ENCODE data around the gene SUN1.
"Not testable (repeated sequence)": the region's sequence is repeated elsewhere in the genome, so short reads cannot be mapped to it uniquely, and the experiment has no call there.

The SUN1 gene, protein sequence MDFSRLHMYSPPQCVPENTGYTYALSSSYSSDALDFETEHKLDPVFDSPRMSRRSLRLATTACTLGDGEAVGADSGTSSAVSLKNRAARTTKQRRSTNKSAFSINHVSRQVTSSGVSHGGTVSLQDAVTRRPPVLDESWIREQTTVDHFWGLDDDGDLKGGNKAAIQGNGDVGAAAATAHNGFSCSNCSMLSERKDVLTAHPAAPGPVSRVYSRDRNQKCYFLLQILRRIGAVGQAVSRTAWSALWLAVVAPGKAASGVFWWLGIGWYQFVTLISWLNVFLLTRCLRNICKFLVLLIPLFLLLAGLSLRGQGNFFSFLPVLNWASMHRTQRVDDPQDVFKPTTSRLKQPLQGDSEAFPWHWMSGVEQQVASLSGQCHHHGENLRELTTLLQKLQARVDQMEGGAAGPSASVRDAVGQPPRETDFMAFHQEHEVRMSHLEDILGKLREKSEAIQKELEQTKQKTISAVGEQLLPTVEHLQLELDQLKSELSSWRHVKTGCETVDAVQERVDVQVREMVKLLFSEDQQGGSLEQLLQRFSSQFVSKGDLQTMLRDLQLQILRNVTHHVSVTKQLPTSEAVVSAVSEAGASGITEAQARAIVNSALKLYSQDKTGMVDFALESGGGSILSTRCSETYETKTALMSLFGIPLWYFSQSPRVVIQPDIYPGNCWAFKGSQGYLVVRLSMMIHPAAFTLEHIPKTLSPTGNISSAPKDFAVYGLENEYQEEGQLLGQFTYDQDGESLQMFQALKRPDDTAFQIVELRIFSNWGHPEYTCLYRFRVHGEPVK

DNA sequence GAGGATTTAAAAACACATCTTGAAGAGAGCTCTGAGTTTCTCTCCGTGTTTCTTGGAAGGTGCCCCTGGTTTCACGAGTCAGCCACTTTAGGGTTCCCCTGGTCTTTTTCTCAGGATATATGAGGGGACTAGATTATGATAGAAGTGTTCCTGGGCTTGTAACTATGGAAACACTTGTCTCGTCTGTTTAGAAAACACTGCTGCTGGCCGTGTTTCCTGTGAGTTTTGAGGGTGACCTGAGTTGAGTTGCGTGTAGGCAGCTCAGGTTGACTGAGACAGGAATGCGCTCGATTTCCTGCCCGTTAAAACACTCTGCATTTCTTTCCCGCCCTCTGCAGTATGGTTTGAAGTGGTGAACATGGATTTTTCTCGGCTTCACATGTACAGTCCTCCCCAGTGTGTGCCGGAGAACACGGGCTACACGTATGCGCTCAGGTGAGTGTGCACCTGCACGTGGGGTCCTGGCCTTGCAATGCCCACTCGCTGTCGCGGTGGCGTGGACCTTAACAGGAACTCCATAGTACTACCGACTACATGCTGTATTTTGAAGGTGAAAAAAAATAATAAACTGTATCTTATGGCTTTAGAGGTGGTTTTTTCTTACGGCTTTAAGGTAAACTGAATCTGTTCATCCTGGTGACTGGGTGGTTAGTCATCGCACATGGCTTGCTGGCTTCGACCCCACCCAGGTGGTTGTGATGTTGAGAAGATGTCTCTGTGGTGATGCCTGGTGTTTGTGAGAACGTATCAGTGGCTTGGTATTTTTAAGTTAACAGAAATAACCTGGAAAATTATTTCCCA lies at the start of gene SUN1:
SUN1 (plus strand) TSS at position 310 of the 801 bp plus-strand sequence; CDS start at position 359, 49 bp downstream.
- DNase-seq, result no peak

DNA sequence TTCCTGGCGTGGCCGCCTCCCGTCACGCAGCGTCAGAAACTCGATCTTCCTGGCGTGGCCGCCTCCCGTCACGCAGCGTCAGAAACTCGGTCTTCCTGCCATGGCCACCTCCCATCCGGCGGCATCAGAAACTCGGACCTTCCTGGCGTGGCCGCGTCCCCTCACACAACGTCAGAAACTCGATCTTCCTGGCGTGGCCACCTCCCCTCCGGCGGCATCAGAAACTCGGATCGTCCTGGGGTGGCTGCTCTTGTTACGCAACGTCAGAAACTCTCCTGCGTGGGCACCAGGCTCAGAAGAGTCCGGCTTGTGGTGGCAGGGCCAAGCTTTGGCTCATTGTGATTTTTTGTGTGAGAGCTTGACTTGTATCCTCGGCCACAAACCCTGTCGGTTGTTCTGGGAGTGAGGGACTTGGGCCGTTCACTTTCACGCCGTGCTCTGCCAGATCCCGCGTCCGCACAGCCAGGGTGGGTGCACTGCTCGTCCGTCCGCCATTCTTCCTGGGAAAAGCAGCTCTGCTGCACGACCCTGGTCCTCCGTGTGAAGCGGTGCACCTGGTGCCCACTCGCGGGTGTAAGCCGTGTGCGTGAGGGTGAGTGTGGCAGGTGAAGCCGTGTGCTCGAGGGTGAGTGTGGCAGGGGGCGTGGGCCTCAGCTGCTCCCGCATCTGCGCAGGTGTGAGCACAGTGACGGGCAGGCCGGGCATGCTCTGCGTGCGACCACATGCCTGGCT lies 49.4 kb upstream of the SUN1 start:
- DNase-seq, result no peak

DNA sequence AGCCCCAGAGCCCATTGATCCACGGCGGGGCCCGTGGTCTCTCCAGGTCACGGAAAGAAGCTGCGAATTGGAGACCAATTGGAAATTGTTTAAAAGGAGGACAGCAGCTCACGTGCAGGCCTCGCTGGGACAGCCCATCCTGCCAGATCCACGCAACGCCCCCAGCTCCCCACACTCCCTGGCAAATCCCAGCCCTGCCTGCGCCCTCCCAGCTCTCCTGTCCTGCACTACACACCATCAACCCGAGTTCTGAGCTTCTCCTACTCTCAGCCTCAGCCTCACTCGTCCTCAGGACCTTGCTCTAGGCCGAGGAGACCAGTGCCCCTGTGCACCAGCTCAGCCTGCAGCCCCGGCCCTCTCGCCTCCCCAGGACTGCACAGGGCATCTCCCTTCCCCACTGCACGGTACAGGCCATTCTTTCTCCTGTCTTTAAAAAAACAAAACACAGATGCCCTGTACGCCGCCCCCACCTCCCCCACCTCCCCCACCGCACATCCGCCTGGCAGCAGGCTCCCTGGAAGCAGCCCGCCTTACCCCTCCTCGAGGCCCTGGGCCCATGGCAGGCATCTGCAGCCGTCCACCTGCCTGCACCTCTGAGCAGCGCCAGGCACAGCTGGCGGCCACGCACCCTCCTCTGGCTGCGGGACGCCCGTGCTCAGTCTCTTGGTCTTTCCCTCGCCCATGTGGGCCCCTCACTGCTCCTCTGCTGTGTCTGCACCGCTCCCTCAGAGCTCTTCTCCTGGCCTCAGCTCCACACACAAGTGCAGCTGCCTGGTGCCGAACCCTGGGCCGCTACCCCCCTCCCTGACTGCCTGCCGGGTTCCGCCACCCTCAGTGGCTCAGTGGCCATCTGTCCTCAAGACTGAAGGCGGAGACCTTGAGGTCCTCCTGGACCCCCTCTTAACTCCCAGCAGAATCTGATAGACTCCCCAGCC lies 48.5 kb upstream of the SUN1 start:
- no peak for DNase-seq

DNA sequence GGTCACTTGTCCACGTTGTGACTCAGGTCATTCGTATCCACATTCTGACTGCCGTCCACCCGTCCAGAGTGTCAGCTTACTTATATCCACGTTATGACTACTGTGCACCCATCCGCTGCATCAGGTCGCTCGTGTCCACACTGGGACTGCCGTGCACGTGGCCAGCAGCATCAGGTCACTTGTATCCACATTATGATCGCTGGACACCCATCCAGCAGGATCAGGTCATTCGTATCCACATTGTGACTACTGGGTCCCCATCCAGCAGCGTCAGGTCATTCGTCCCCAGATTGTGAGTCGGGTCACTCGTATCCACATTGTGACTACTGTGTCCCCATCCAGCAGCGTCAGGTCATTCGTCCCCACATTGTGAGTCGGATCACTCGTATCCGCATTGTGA lies 47.3 kb upstream of the SUN1 start:
- no peak for DNase-seq

DNA sequence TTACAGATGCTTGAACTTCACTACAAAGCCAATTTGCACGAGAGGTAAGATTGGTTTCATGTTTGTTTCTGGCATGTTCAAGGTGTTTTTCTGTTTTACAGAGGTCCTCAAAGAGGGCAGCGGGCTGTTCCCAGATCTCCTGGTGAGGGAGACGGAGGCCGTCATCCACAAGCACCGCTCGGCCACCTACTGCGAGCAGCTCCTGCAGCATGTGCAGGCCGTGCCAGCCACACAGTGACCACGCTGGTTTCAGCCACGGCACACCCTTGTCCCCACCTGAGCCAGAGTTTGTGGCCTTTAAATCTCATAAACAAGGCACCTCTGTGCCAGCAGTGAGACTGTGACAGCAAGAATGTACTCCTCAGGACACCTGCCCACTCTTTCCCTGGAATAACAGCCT lies 46.9 kb upstream of the SUN1 start:
- no peak for DNase-seq

DNA sequence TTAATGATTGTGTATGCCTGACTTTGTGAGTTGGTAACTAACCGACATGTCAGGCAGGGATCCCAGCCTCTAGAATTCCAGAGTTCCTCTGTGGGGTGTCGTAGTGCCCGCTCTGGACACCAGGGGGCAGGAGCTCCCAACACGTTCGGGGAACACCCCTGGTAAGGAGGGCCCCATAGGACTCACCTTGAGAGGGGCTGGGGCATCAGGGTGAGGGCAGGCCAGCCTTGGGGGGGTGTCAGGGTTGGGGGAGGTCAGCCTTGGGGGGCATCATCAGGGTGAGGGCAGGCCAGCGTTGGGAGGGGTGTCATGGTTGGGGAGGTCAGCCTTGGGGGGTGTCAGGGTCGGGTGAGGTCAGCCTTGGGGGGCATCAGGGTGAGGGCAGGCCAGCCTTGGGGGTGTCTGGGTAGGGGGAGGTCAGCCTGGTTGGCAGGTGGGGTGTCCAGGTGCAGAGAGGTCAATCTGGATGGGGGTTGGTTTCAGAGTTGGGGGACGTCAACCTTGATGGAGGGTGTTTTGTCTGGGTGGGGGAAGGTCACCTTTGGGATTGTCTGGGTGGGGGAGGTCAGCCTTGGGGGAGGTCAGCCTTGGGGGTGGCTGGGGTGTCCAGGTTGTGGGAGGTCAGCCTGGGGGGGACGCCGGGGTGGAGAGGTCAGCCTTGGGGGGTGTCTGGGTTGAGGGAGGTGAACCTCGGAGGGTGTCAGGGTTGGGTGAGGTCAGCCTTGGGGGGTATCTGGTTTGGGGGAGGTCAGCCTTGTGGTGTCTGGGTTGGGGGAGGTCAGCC lies 45.6 kb upstream of the SUN1 start:
- peak; percentile 50 for DNase-seq

DNA sequence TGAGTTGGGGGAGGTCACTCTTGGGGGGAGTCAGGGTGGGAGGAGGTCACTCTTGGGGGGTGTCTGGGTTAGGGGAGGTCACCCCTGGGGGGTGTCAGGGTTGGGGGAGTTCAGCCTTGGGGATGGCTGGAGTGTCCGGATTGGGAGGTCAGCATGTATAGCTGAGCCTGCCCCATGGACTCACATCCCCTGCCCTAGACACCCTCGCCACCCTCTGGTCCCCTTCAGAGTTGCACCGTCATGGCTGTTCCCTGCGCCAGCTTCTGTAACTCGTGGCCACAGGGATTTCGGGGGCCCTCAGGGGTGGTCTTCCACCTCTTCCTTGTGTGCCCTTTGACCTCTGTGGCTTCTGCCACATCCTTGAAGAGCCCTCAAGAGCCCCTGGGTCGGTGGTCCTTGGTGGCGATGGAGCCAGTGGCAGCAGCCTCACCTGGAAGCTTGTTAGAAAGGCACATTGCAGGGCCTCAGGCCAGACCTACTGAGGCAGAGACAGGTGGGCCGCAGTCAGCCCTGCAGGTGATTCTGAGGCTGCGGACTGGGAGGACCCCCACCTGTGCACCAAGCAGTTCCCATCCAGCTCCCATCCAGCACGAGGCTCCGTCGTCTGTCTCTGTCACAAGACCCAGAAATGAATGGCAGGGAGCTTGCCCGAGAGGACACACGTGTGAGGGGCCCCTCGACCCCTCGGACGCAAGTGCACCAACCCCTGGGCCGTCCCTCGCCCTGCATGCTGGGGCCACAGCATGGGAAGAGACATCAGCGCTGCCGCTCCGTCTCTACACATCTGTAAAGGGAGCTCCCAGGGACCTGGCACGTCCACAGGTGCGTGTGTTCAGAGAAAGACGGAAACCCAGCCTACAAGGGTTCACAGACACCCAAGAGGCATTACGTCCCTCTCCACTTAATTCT lies 44.7 kb upstream of the SUN1 start:
- no peak for DNase-seq

DNA sequence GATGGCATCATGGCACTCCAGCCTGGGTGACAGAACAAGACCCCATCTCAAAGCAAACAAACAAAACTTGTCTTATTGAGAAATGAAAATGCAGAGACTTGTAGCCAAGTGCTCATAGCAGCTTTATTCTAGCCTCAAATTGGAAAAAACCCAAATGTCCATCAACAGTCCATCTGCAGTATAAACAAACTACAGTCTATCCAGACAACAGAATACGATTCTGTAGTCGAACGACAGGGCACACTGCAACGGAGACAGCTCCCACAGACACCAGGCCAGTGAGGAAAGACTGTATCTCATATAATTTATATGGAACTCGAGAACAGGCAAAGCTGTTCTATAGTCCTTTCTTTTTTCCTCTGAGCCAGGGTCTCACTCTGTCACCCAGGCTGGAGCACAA lies 40.8 kb upstream of the SUN1 start:
- DNase-seq, result no peak

DNA sequence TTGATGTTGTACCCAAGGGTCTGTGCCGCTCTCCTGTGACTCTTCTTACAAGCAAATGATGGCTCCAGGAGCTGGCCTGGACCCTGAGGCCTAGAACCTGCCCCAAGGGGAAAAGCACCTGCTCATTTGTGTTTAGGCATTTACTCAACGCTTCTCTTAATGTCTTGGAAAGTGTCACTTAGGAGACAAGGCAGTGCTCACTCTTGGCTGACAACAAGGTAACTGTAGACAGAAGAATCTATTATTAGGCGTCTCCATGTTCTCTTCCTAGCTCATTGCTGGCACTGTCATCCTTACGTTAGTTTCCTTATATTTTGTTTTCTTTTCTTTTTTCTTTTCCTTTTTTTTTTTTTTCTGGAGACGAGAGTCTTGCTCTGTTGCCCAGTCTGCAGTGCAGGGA lies 38.1 kb upstream of the SUN1 start:
- no peak for DNase-seq

DNA sequence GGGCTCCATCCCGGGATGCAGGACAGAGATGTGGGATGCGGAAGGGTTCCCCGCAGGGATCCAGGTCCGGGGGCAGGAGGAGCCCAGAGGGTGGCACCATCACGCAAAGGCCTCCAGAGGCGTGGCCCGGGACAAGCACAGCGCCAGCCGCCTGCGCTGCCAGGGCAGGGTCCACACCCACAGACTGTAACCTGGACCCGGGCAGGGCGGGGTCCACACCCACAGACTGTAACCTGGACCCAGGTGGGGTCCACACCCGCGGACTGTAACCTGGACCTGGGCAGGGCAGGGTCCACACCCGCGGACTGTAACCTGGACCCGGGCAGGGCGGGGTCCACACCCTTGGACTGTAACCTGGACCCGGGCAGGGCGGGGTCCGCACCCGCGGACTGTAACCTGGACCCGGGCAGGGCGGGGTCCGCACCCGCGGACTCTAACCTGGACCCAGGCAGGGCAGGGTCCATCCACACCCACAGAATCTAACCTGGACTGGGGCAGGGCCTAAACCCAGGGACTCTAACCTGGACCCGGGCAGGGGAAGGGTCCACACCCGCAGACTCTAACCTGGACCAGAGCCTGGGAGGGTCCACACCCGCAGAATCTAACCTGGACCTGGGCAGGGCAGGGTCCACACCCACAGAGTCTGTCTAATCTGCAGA lies 37.5 kb upstream of the SUN1 start:
- no peak for DNase-seq

DNA sequence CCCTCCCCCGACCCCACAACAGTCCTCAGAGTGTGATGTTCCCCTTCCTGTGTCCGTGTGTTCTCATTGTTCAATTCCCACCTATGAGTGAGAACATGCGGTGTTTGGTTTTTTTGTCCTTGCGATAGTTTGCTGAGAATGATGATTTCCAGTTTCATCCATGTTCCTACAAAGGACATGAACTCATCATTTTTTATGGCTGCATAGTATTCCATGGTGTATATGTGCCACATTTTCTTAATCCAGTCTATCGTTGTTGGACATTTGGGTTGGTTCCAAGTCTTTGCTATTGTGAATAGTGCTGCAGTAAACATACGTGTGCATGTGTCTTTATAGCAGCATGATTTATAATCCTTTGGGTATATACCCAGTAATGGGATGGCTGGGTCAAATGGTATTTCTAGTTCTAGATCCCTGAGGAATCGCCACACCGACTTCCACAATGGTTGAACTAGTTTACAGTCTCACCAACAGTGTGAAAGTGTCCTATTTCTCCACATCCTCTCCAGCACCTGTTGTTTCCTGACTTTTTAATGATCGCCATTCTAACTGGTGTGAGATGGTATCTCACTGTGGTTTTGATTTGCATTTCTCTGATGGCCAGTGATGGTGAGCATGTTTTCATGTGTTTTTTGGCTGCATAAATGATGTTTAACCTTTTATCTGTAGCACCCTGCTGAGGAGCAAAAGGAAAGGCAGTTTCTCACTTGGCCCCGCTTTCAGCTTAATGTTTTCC lies 35.7 kb upstream of the SUN1 start:
- DNase-seq, result not testable (repeated sequence)

DNA sequence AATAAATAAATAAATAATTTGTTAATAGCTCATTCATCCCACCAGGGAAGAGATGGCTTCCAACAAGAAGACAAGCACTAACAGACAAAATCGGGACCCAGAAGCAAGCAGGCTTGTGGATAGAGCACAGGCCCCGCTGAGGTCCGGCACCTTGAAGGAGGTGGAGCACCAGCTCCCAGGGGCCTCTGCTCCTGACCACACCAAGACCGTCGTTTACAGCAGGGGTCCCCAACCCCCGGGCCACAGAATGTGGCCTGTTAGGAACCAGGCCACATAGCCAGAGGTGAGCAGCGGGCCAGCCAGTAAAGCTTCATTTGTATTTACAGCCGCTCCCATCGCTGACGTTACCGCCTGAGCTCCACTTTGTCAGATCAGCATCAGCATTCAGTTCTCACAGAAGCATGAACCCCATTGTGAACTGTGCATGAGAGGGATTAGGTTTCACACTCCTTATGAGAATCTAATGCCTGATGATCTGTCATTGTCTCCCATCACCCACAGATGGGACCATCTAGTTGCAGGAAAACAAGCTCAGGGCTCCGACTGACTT lies 33.3 kb upstream of the SUN1 start:
- no peak for DNase-seq

DNA sequence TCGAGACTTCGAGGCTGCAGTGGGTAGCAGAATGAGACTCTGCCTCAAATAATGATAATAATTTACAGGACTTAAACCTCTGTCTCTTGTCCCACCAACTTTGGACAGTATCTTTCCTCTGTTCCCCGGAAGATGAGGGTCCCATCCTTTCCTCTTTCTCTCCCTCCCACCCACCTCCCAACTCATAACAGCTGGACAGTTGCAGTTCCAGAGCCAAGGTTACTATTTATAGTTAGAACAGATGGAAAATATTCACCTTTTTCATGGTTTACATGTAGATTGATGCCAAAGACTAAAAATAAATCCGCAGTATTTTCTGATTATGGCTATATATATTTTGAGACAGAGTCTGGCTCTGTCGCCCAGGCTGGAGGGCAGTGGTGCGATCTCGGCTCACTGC lies 31.6 kb upstream of the SUN1 start:
- DNase-seq, result no peak

DNA sequence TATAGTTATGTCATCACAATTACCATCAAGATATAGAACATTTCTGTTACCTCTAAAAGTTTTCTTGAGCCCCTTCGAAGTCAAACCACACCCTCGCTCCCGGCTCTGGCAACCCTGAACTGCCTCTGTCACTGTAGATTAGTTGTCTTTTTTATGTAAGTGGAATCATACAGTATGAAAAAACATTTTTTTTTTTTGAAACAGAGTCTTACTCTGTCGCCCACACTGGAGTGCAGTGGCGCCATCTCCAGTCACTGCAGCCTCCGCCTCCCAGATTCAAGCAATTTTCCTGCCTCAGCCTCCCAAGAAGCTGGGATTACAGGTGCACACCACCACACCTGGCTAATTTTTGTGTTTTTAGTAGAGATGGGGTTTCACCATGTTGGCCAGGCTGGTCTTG lies 30.9 kb upstream of the SUN1 start:
- DNase-seq, result not testable (repeated sequence)

DNA sequence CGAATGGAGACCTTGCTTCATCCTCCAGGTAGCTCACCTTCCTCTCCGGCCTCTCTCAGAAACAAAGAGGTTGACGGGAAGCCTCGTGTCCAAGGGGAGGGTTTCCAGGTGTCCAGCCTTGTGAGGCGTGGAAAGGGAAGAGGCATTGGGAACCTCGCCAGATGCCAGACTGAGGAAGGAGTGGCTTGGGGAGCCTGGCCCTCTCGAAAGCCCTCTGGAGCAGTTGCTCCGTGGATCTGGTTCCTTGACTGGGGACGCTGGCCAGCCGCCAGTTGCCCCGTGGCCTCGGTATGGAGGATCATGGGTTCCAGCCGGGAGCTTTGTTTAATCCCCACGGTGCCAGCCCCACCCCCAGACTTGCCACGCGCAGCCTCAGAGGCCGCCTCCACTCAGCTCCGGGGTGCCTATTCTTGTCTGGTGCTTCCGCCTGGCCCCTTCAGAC lies 30.3 kb upstream of the SUN1 start:
- no peak for DNase-seq

DNA sequence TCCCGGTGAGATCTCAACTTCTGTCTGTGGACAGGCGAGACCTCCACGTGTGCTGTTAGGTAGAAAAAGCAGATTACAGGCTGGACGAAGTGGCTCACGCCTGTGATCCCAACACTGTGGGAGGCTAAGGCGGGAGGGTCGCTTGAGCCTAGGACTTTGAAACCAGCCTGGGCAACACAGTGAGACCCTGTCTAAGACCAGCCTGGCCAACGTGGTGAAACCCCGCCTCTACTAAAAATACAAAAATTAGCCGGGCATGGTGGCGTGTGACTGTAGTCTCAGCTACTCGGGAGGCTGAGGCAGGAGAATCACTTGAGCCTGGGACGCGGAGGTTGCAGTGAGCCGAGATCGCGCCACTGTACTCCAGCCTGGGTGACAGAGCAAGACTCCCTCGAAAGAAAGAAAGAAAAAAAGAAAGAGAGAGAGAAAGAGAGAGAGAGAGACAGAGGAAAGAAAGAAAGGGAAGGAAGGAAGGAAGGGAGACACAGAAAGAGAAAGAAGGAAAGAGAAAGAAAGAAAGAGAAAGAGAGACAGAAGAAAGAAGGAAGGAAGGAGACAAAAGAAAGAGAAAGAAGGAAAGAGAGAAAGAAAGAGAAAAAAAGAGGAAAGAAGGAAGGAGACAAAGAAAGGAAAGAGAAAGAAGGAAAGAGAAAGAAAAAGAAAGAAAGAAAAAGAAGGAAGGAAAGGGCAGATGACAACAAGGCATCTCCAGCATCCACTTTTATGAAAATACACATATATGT lies 29.6 kb upstream of the SUN1 start:
- no peak for DNase-seq

DNA sequence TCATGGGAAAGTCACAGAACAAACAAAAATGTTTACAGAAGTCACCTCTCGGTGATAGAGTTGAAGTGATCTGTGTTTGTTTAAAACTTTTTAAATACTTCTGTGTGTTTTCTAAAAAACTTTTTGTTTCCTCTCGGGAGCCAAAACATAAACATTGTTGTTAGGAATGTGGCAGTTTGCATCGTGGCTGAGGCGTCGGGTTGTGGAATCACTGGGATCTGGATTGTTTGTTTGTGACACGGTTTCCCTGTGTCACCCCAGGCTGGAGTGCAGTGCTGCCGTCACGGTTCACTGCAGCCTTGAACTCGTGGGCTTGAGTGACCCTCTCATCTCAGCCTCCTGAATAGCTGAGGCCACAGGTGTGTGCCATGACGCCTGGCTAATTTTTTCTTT lies 29.0 kb upstream of the SUN1 start:
- DNase-seq, result no peak

Data from NCI-H1048 (cell line).